ENCODE data around the gene PRDM8. TPM values are rescaled to one million over a fixed set of nuclear protein-coding genes. Genes with fewer than 3 reads are reported as not detected.

PRDM8 gene
- total RNA-seq, 2 experiments from 2014 or later, result 1.4 to 1.6 TPM

GRCh38 chr4:80228460-80228859, 31.2 kb downstream of the PRDM8 start:
- Mint-ChIP-seq H3K36me3 (ENCODE audit: low read depth) (no peaks in the 10 kb centered on the region), H3K27me3 (peaks cover 11% of the 10 kb centered on the region), H3K4me3 (no peak overlapping the region), H3K4me1 (no peaks in the 10 kb centered on the region), H3K9me3 (ENCODE audit: low read depth) (no peaks in the 10 kb centered on the region), H3K27ac (no peak overlapping the region)
- ChIA-PET POLR2A (no interaction called here), CTCF (interaction anchor here (1.3 to 1.4 kb wide), 2 partner anchors 9 to 13 kb away, joined by 5 to 7 read pairs; no protein-coding TSS in a partner anchor)
- DNase-seq (no peak), ATAC-seq (no peak)
- intact Hi-C loops (cut with DNase I, micrococcal nuclease), result no loop called here

GRCh38 chr4:80229128-80229527, 31.8 kb downstream of the PRDM8 start:
- DNase-seq, result no peak
- H3K4me3 Mint-ChIP-seq, result no peak overlapping the region
- no peak overlapping the region for H3K27ac Mint-ChIP-seq
- H3K27me3 Mint-ChIP-seq, result peaks cover 11% of the 10 kb centered on the region
- no peaks in the 10 kb centered on the region for H3K36me3 Mint-ChIP-seq (ENCODE audit: low read depth)
- CTCF ChIA-PET, result interaction anchor here (0.8 to 1.4 kb wide), 3 partner anchors 9 to 13 kb away, joined by 3 to 7 read pairs (median 5); no protein-coding TSS in a partner anchor
- no peaks in the 10 kb centered on the region for H3K9me3 Mint-ChIP-seq (ENCODE audit: low read depth)
- H3K4me1 Mint-ChIP-seq, result no peaks in the 10 kb centered on the region
- intact Hi-C loops (cut with DNase I, micrococcal nuclease), result no loop called here
- POLR2A ChIA-PET, result no interaction called here
- ATAC-seq, result no peak

- Mint-ChIP-seq H3K4me3 (no peak overlapping the region), H3K36me3 (ENCODE audit: low read depth) (no peaks in the 10 kb centered on the region), H3K27ac (no peak overlapping the region), H3K27me3 (peaks cover 11% of the 10 kb centered on the region), H3K4me1 (no peaks in the 10 kb centered on the region), H3K9me3 (ENCODE audit: low read depth) (no peaks in the 10 kb centered on the region)
- ATAC-seq (no peak), DNase-seq (no peak)
- intact Hi-C loops (cut with DNase I, micrococcal nuclease), result no loop called here
- ChIA-PET CTCF (interaction anchor here (0.8 to 1.4 kb wide), 3 partner anchors 10 to 14 kb away, joined by 3 to 7 read pairs (median 5); no protein-coding TSS in a partner anchor), POLR2A (no interaction called here)
These were observed 32.3 kb downstream of the PRDM8 start for GRCh38 chr4:80229590-80229989.

GRCh38 chr4:80231180-80231579, 33.9 kb downstream of the PRDM8 start:
- H3K36me3 Mint-ChIP-seq (ENCODE audit: low read depth), result no peaks in the 10 kb centered on the region
- H3K4me1 Mint-ChIP-seq, result no peaks in the 10 kb centered on the region
- CTCF ChIA-PET, result interaction anchor here (0.8 to 1.2 kb wide), 2 partner anchors 11 to 20 kb away, joined by 4 to 5 read pairs; no protein-coding TSS in a partner anchor
- intact Hi-C loops (cut with DNase I, micrococcal nuclease), result loop anchor here in 1 of 2 experiments (10.0 kb wide), 1 partner anchor 794 kb away; no protein-coding TSS in a partner anchor
- ATAC-seq (no peak), DNase-seq (no peak)
- no peak overlapping the region for H3K27ac Mint-ChIP-seq
- POLR2A ChIA-PET, result no interaction called here
- no peak overlapping the region for H3K4me3 Mint-ChIP-seq
- peaks cover 12% of the 10 kb centered on the region for H3K27me3 Mint-ChIP-seq
- no peaks in the 10 kb centered on the region for H3K9me3 Mint-ChIP-seq (ENCODE audit: low read depth)

- DNase-seq (no peak), ATAC-seq (no peak)
- POLR2A ChIA-PET, result no interaction called here
- no peaks in the 10 kb centered on the region for H3K9me3 Mint-ChIP-seq (ENCODE audit: low read depth)
- H3K4me1 Mint-ChIP-seq, result no peaks in the 10 kb centered on the region
- peaks cover 12% of the 10 kb centered on the region for H3K27me3 Mint-ChIP-seq
- H3K27ac Mint-ChIP-seq, result no peak overlapping the region
- CTCF ChIA-PET, result interaction anchor here (1.0 to 1.3 kb wide), 2 partner anchors 17 to 20 kb away, joined by 3 to 5 read pairs; no protein-coding TSS in a partner anchor
- intact Hi-C loops (cut with DNase I, micrococcal nuclease), result loop anchor here in 1 of 2 experiments (10.0 kb wide), 1 partner anchor 792 kb away; no protein-coding TSS in a partner anchor
- no peak overlapping the region for H3K4me3 Mint-ChIP-seq
- H3K36me3 Mint-ChIP-seq (ENCODE audit: low read depth), result no peaks in the 10 kb centered on the region
These were observed 35.5 kb downstream of the PRDM8 start for GRCh38 chr4:80232707-80233370.

GRCh38 chr4:80233390-80233789, 36.1 kb downstream of the PRDM8 start:
- peaks cover 11% of the 10 kb centered on the region for H3K27me3 Mint-ChIP-seq
- H3K36me3 Mint-ChIP-seq (ENCODE audit: low read depth), result no peaks in the 10 kb centered on the region
- no peak overlapping the region for H3K4me3 Mint-ChIP-seq
- intact Hi-C loops (cut with DNase I, micrococcal nuclease), result loop anchor here in 1 of 2 experiments (10.0 kb wide), 1 partner anchor 791 kb away; no protein-coding TSS in a partner anchor
- ChIA-PET CTCF (interaction anchor here (1.0 kb wide), 1 partner anchor 21 kb away, joined by 3 read pairs; no protein-coding TSS in a partner anchor), POLR2A (no interaction called here)
- H3K27ac Mint-ChIP-seq, result no peak overlapping the region
- ATAC-seq (no peak), DNase-seq (no peak)
- H3K9me3 Mint-ChIP-seq (ENCODE audit: low read depth), result no peaks in the 10 kb centered on the region
- H3K4me1 Mint-ChIP-seq, result no peaks in the 10 kb centered on the region

- no peak overlapping the region for H3K27ac Mint-ChIP-seq
- CTCF ChIA-PET, result interaction anchor here (1.3 to 1.4 kb wide), 2 partner anchors 9 to 15 kb away, joined by 5 to 7 read pairs; no protein-coding TSS in a partner anchor
- ATAC-seq (no peak), DNase-seq (no peak)
- intact Hi-C loops (cut with DNase I, micrococcal nuclease), result loop anchor here in 1 of 2 experiments (10.0 kb wide), 1 partner anchor 789 kb away; no protein-coding TSS in a partner anchor
- no peaks in the 10 kb centered on the region for H3K36me3 Mint-ChIP-seq (ENCODE audit: low read depth)
- no peaks in the 10 kb centered on the region for H3K4me1 Mint-ChIP-seq
- no peak overlapping the region for H3K4me3 Mint-ChIP-seq
- POLR2A ChIA-PET, result no interaction called here
- no peaks in the 10 kb centered on the region for H3K9me3 Mint-ChIP-seq (ENCODE audit: low read depth)
- peaks cover 7% of the 10 kb centered on the region for H3K27me3 Mint-ChIP-seq
These were observed 38.1 kb downstream of the PRDM8 start for GRCh38 chr4:80235451-80235850.

- CTCF ChIA-PET, result no interaction called here
- H3K9me3 Mint-ChIP-seq (ENCODE audit: low read depth), result no peaks in the 10 kb centered on the region
- intact Hi-C loops (cut with DNase I, micrococcal nuclease), result loop anchor here in 1 of 2 experiments (10.0 kb wide), 1 partner anchor 787 kb away; no protein-coding TSS in a partner anchor
These were observed 40.7 kb downstream of the PRDM8 start for GRCh38 chr4:80237992-80238391.

GRCh38 chr4:80239480-80240150, 42.3 kb downstream of the PRDM8 start:
- Mint-ChIP-seq H3K27ac (no peak overlapping the region), H3K9me3 (ENCODE audit: low read depth) (no peaks in the 10 kb centered on the region), H3K4me3 (no peak overlapping the region), H3K27me3 (peaks cover 9% of the 10 kb centered on the region), H3K36me3 (ENCODE audit: low read depth) (no peaks in the 10 kb centered on the region), H3K4me1 (no peaks in the 10 kb centered on the region)
- DNase-seq (no peak), ATAC-seq (no peak)
- POLR2A ChIA-PET, result no interaction called here
- intact Hi-C loops (cut with DNase I, micrococcal nuclease), result loop anchor here in 1 of 2 experiments (10.0 kb wide), 1 partner anchor 785 kb away; no protein-coding TSS in a partner anchor
- CTCF ChIA-PET, result interaction anchor here (0.7 kb wide), 1 partner anchor 1376 kb away, joined by 3 read pairs; no protein-coding TSS in a partner anchor

More at GRCh38 chr4:80237992-80238391, 40.7 kb downstream of the PRDM8 start:
- peaks cover 4% of the 10 kb centered on the region for H3K27me3 Mint-ChIP-seq
- H3K4me1 Mint-ChIP-seq, result no peaks in the 10 kb centered on the region
- ATAC-seq (no peak), DNase-seq (no peak)
- POLR2A ChIA-PET, result no interaction called here
- no peak overlapping the region for H3K4me3 Mint-ChIP-seq
- H3K27ac Mint-ChIP-seq, result no peak overlapping the region
- no peaks in the 10 kb centered on the region for H3K36me3 Mint-ChIP-seq (ENCODE audit: low read depth)

- Mint-ChIP-seq H3K36me3 (ENCODE audit: low read depth) (no peaks in the 10 kb centered on the region), H3K9me3 (ENCODE audit: low read depth) (no peaks in the 10 kb centered on the region), H3K27me3 (peaks cover 7% of the 10 kb centered on the region), H3K4me1 (no peaks in the 10 kb centered on the region), H3K27ac (no peak overlapping the region), H3K4me3 (no peak overlapping the region)
- intact Hi-C loops (cut with DNase I, micrococcal nuclease), result no loop called here
- POLR2A ChIA-PET, result no interaction called here
- ATAC-seq, result no peak
- DNase-seq, result no peak
- CTCF ChIA-PET, result no interaction called here
These were observed 43.7 kb downstream of the PRDM8 start for GRCh38 chr4:80240976-80241375.

GRCh38 chr4:80243274-80244018, 46.1 kb downstream of the PRDM8 start:
- Mint-ChIP-seq H3K27ac (no peak overlapping the region), H3K9me3 (ENCODE audit: low read depth) (no peaks in the 10 kb centered on the region)
- ATAC-seq, result no peak

More at GRCh38 chr4:80243274-80244018, 46.1 kb downstream of the PRDM8 start:
- Mint-ChIP-seq H3K27me3 (peaks cover 10% of the 10 kb centered on the region), H3K36me3 (ENCODE audit: low read depth) (no peaks in the 10 kb centered on the region), H3K4me3 (no peak overlapping the region), H3K4me1 (no peaks in the 10 kb centered on the region)
- CTCF ChIA-PET, result interaction anchor here (0.7 kb wide), 1 partner anchor 129 kb away, joined by 3 read pairs; no protein-coding TSS in a partner anchor
- DNase-seq, result no peak
- POLR2A ChIA-PET, result no interaction called here
- intact Hi-C loops (cut with DNase I, micrococcal nuclease), result no loop called here

Data from activated CD4-positive, alpha-beta T cell treated with anti-CD3 and anti-CD28 coated beads for 36 hours (primary cell).